K562 (cell line): ENCODE measurements around the gene MRPL11. TPM values are rescaled to one million over a fixed set of nuclear protein-coding genes. Genes with fewer than 3 reads are reported as not detected.

Source experiments
- ATAC-seq: fragments of 200-7000 bp; cut with Tn5 transposase; 3 replicates; pipeline ENCODE4 v1.9.1; 2020; ENCODE audit warnings: moderate library complexity
- BruUV-seq: library from RNA; stranded (reverse); fragments of 400-500 nt; replicated peaks from 2 replicates; lab custom pipeline; 2021; lab: Mats Ljungman, UMichigan
- CTCF ChIA-PET: fragments of 300-600 bp; formaldehyde crosslinking; extraction: SDS; loops from one replicate; lab custom pipeline; 2021; ENCODE audit warnings: low intra/inter-chr PET ratio; lab: Yijun Ruan, JAX
- POLR2A ChIA-PET: fragments of 300-600, 350-650 bp; sonication (Branson Sonifier 250); formaldehyde crosslinking; extraction: SDS; loops from one replicate; lab custom pipeline; 2021; ENCODE audit warnings: antibody characterized with exemption, inconsistent platforms; lab: Yijun Ruan, JAX
- DNase-seq, 4 experiments: peaks; one replicate each; pipeline versions ENCODE4 v3.0.0 to v3.0.0-alpha.2; 2011 to 2018; ENCODE audit warnings: low spot score in 3 of 4, mixed read lengths in 3 of 4; ENCODE audit errors: extremely low read depth in 1 of 4
- FAIRE-seq: peaks from 2 replicates; lab custom pipeline; 2011; peaks lifted over from hg19 to GRCh38; lab: Jason Lieb, UNC
- H2AFZ ChIP-seq: 2 replicates; pipeline ENCODE4 v1.6.0; 2011; ENCODE audit warnings: low read depth, low read length, control low read depth, inconsistent platforms
- H3K27ac ChIP-seq: fragments of 200-600 bp; 3 replicates; pipeline ENCODE4 v1.8.0; 2011; ENCODE audit warnings: low read depth, mild to moderate bottlenecking, control low read depth, inconsistent platforms, low read length, moderate library complexity, mixed read lengths; ENCODE audit errors: extremely low read depth
- H3K27me3 ChIP-seq, 2 experiments: fragments of 300-600 bp in 1 of 2; 2 replicates in 1 of 2; 3 replicates in 1 of 2; pipeline versions ENCODE4 v1.6.0 to v1.8.0; 2011; ENCODE audit warnings: inconsistent platforms in 2 of 2, low read length in 2 of 2, mild to moderate bottlenecking in 1 of 2, mixed read lengths in 1 of 2, moderate library complexity in 1 of 2; ENCODE audit not compliant: control insufficient read depth in 2 of 2, insufficient read depth in 2 of 2
- H3K36me3 ChIP-seq: fragments of 300-600 bp; 3 replicates; pipeline ENCODE4 v1.8.0; 2011; ENCODE audit warnings: mild to moderate bottlenecking, low read length, inconsistent platforms; ENCODE audit not compliant: control insufficient read depth, insufficient read depth
- H3K4me1 ChIP-seq, 2 experiments: fragments of 200-600 bp in 1 of 2; replicated peaks in 1 of 2; 2 replicates in 1 of 2; 3 replicates in 1 of 2; pipeline versions ENCODE4 v1.5.1 to v1.8.0; 2011; ENCODE audit warnings: inconsistent platforms in 2 of 2, low read length in 2 of 2, mild to moderate bottlenecking in 1 of 2, mixed read lengths in 1 of 2, moderate library complexity in 1 of 2; ENCODE audit not compliant: control insufficient read depth in 2 of 2, insufficient read depth in 2 of 2
- H3K4me2 ChIP-seq: 2 replicates; pipeline ENCODE4 v1.6.1; 2011; ENCODE audit warnings: low read length, control low read depth, inconsistent platforms, mixed read lengths; ENCODE audit not compliant: insufficient read depth
- H3K4me3 ChIP-seq: fragments of 200-600 bp; sonication (generic), shearing (Covaris generic); 2 replicates; pipeline ENCODE4 v1.5.1; 2016; ENCODE audit warnings: control low read depth, inconsistent platforms
- H3K79me2 ChIP-seq: fragments of 200-600 bp; 3 replicates; pipeline ENCODE4 v1.8.0; 2011; ENCODE audit warnings: low read length, inconsistent platforms; ENCODE audit not compliant: control insufficient read depth, insufficient read depth
- H3K9ac ChIP-seq, 2 experiments: 2 replicates each; pipeline versions ENCODE4 v1.6.0 to v1.6.1; 2011; ENCODE audit warnings: low read depth in 2 of 2, low read length in 2 of 2, control low read depth in 1 of 2, inconsistent platforms in 1 of 2, mild to moderate bottlenecking in 1 of 2, mixed read lengths in 1 of 2; ENCODE audit not compliant: insufficient read depth in 1 of 2
- H3K9me1 ChIP-seq: one replicate; pipeline ENCODE4 v1.6.0; 2011; ENCODE audit warnings: inconsistent platforms, mild to moderate bottlenecking, low read length, moderate library complexity; ENCODE audit not compliant: control insufficient read depth, insufficient read depth
- H3K9me3 ChIP-seq: replicated peaks from 2 replicates; pipeline ENCODE4 v1.5.1; 2011; ENCODE audit warnings: low read depth, low read length, inconsistent platforms; ENCODE audit not compliant: control insufficient read depth, insufficient read depth
- H4K20me1 ChIP-seq: replicated peaks from 2 replicates; pipeline ENCODE4 v1.6.1; 2011; ENCODE audit warnings: low read length, inconsistent platforms, mixed read lengths; ENCODE audit not compliant: control insufficient read depth, insufficient read depth
- ATF1 ChIP-seq, 2 experiments: fragments of 450-650 bp in 1 of 2; IDR thresholded peaks; 2 replicates each; pipeline ENCODE4 v1.6.1; 2016; ENCODE audit warnings: missing compliant biosample characterization in 1 of 2, missing genetic modification characterization in 1 of 2
- CBFA2T3 ChIP-seq: fragments of 450-650 bp; IDR thresholded peaks from 2 replicates; pipeline ENCODE4 v1.6.1; 2017
- HDAC2 ChIP-seq: fragments of 450-650 bp; IDR thresholded peaks from 2 replicates; pipeline ENCODE4 v1.6.1; 2016; ENCODE audit warnings: mild to moderate bottlenecking
- HMGXB4 ChIP-seq: sonication (generic); formaldehyde crosslinking; IDR thresholded peaks from 2 replicates; pipeline ENCODE4 v1.8.1; 2023; ENCODE audit warnings: mild to moderate bottlenecking, missing genetic modification reagents
- MTA3 ChIP-seq: fragments of 450-650 bp; formaldehyde crosslinking; IDR thresholded peaks from 2 replicates; pipeline ENCODE4 v1.6.1; 2017; ENCODE audit warnings: mild to moderate bottlenecking, borderline replicate concordance
- NFE2L1 ChIP-seq: fragments of 450-650 bp; IDR thresholded peaks from 2 replicates; pipeline ENCODE4 v1.6.1; 2016; ENCODE audit warnings: missing genetic modification characterization, low read depth, mild to moderate bottlenecking, missing compliant biosample characterization, moderate library complexity, borderline replicate concordance
- OTX1 ChIP-seq: fragments of 450-650 bp; formaldehyde crosslinking; IDR thresholded peaks from 2 replicates; pipeline ENCODE4 v1.4.0; 2022; ENCODE audit warnings: mild to moderate bottlenecking
- RBFOX2 ChIP-seq: fragments of 200-400 bp; formaldehyde crosslinking; IDR thresholded peaks from 2 replicates; pipeline ENCODE4 v1.6.1; 2017; ENCODE audit warnings: low read depth, mild to moderate bottlenecking, low read length, moderate library complexity
- ZBTB2 ChIP-seq: fragments of 450-650 bp; IDR thresholded peaks from 2 replicates; pipeline ENCODE4 v1.6.1; 2016; ENCODE audit warnings: antibody characterized with exemption
- ZNF444 ChIP-seq: fragments of 250-450 bp; sonication (Bioruptor Pico); IDR thresholded peaks from 2 replicates; pipeline ENCODE4 v1.4.0; 2020; ENCODE audit warnings: mild to moderate bottlenecking, moderate library complexity
- ZNF699 ChIP-seq: fragments of 250-450 bp; sonication (Bioruptor Pico); IDR thresholded peaks from 2 replicates; pipeline ENCODE4 v1.8.0; 2021; ENCODE audit warnings: mild to moderate bottlenecking, moderate library complexity; ENCODE audit not compliant: insufficient replicate concordance
- WGBS: fragments of 100-300 bp; shearing (Covaris generic); methylation state at CpG from one replicate; pipeline ENCODE4 v1.1.6; 2016; ENCODE audit warnings: low coverage, mixed read lengths; ENCODE audit not compliant: insufficient coverage; ENCODE audit errors: missing lambda C conversion rate; 5-methylcytosine and 5-hydroxymethylcytosine counted together
- in situ Hi-C: fragments of 300-500 bp; cut with MboI; formaldehyde crosslinking; loops from 4 replicates; pipeline ENCODE4 v1.15.0; 2018; ENCODE audit warnings: inconsistent platforms, mixed read lengths
- intact Hi-C: fragments of 100-400 bp; cut with micrococcal nuclease; formaldehyde crosslinking; loops from 2 replicates; pipeline ENCODE4 v1.14.2; 2022
- polyA plus RNA-seq, 8 experiments: library from polyadenylated mRNA; depleted of rRNA in 4 of 8; stranded (reverse) in 5 of 8; unstranded in 3 of 8; fragments of >200 nt; fragmentation: Nextera tagmentation in 2 of 8; fragmentation: Illumina TruSeq in 1 of 8; extraction: Ambion mirVana in 2 of 8; extraction: Trizol in 1 of 8; gene quantifications; 2 replicates each; pipeline versions ENCODE4 v1.2.1 to v1.2.3, GENCODE V29; 2011 to 2014; ENCODE audit warnings: inconsistent platforms in 1 of 8, missing spikeins in 1 of 8
- total RNA-seq, 7 experiments: library from RNA; depleted of rRNA in 6 of 7; stranded (reverse); fragments of >200 nt in 6 of 7; fragmentation: Illumina TruSeq in 2 of 7; extraction: Trizol in 2 of 7; gene quantifications; 2 replicates each; pipeline versions ENCODE4 v1.2.1 to v1.2.3, GENCODE V29; 2011 to 2021; ENCODE audit warnings: low replicate concordance in 1 of 7

MRPL11 gene
- total and polyA plus RNA-seq, 9 of the 15 experiments (the other 6 are each of a cell fraction or from before 2014, with no cell fraction given): 33.0 to 173 (median 91.9) TPM

GRCh38 chr11:66466225-66467033, 27.8 kb upstream of the MRPL11 start, which contains the start of gene PELI3:
Gene PELI3 (plus strand): TSS chr11:66466905. CDS start chr11:66468129, 1,224 bp downstream.
- Histone ChIP-seq H3K4me2 (peak within 1 kb of the TSS; percentile 78), H3K9ac (peak within 1 kb of the TSS; percentile 56 to 93), H3K27ac (peak within 1 kb of the TSS; percentile 23; the same call in 1 of the 3 replicates), H3K9me1 (no peaks in the 10 kb centered on the region), H3K36me3 (no peaks in the 10 kb centered on the region), H3K4me1 (peaks cover 0 to 24% of the 10 kb centered on the region in 2 experiments; a peak in 3 of 5 replicates), H4K20me1 (peaks cover 3% of the 10 kb centered on the region; the same call in 1 of the 2 replicates), H3K9me3 (peaks cover 3% of the 10 kb centered on the region; the same call in 1 of the 2 replicates), H3K27me3 (no peaks in the 10 kb centered on the region), H3K79me2 (no peaks in the 10 kb centered on the region), H2AFZ (peak within 1 kb of the TSS; percentile 95), H3K4me3 (peak within 1 kb of the TSS; percentile 56)
- FAIRE-seq (peak; percentile 90), DNase-seq (peak; percentile 92 to 99 (median 98)), ATAC-seq (peak; percentile 99)
- intact Hi-C loops: no loop called here
- no TSS peak for BruUV-seq
- in situ Hi-C loops: no loop called here
- ChIA-PET CTCF (interaction anchor here (0.6 to 0.7 kb wide), 2 partner anchors 58 to 464 kb away, joined by 3 to 6 read pairs; no protein-coding TSS in a partner anchor), POLR2A (interaction anchor here (0.6 to 2.6 kb wide), 6 partner anchors 13 to 608 kb away, joined by 3 to 18 read pairs (median 4); partner anchors contain the start of genes DPP3 and MRPL11)
- under 1% methylated on average over 27 of the region's 63 CpGs for WGBS
- TF ChIP-seq HDAC2: 0 out of 2 replicates have a peak, but pooled peaks have one; percentile 32
- 0 out of 2 replicates have a peak, but pooled peaks have one; percentile 27 for TF ChIP-seq ZBTB2
- TF ChIP-seq CBFA2T3: no peak
- no peak for TF ChIP-seq MTA3
- TF ChIP-seq RBFOX2: peak; percentile 53
- TF ChIP-seq OTX1 (CRISPR knock-in tag): peak; percentile 86
- TF ChIP-seq ZNF444 (CRISPR knock-in tag): peak; percentile 89
- TF ChIP-seq ATF1 (CRISPR knock-in tag; IDR thresholded peaks at IDR 0.05): no peak
- TF ChIP-seq ATF1 (tag; IDR thresholded peaks at IDR 0.05): peak; percentile 51
- 0 out of 2 replicates have a peak, but pooled peaks have one; percentile 8 for TF ChIP-seq HMGXB4 (CRISPR knock-in tag)
- TF ChIP-seq ZNF699: no peak
- no peak for TF ChIP-seq NFE2L1
